SU-DHL-6 (cell line): Measurements from ENCODE around the gene ARHGEF11.

Experiments
- H2AFZ ChIP-seq: fragments of 200-600 bp; sonication (generic); 2 replicates; pipeline ENCODE4 v1.6.1; 2014; ENCODE audit warnings: low read depth, mild to moderate bottlenecking, moderate library complexity, mixed read lengths, antibody characterized with exemption, low read length; ENCODE audit not compliant: severe bottlenecking
- H3F3A ChIP-seq: fragments of 200-600 bp; shearing (Covaris generic); 2 replicates; pipeline ENCODE4 v1.6.0; 2016; ENCODE audit warnings: antibody characterized with exemption, mild to moderate bottlenecking; ENCODE audit not compliant: insufficient read depth
- H3K27ac ChIP-seq: fragments of 200-600 bp; sonication (generic); 2 replicates; pipeline ENCODE4 v1.5.1; 2016; ENCODE audit warnings: low read depth, mild to moderate bottlenecking, low read length, moderate library complexity, mixed read lengths
- H3K27me3 ChIP-seq: fragments of 200-600 bp; sonication (generic), shearing (Covaris generic); 2 replicates; pipeline ENCODE4 v1.6.0; 2014; ENCODE audit warnings: mild to moderate bottlenecking, low read length
- H3K36me3 ChIP-seq: fragments of 200-600 bp; sonication (generic); 2 replicates; pipeline ENCODE4 v1.6.1; 2014; ENCODE audit warnings: mild to moderate bottlenecking, low read length, mixed read lengths
- H3K4me2 ChIP-seq: fragments of 300-600, 200-600 bp; shearing (Covaris generic), sonication (generic); 2 replicates; pipeline ENCODE4 v1.6.0; 2014; ENCODE audit warnings: low read length, low read depth, mild to moderate bottlenecking; ENCODE audit not compliant: poor library complexity, severe bottlenecking
- H3K4me3 ChIP-seq: fragments of 200-600 bp; sonication (generic); 2 replicates; pipeline ENCODE4 v1.5.1; 2014; ENCODE audit warnings: antibody characterized with exemption, low read length, mild to moderate bottlenecking, mixed read lengths; ENCODE audit not compliant: insufficient read depth, poor library complexity, severe bottlenecking
- H3K79me2 ChIP-seq: fragments of 200-600 bp; sonication (generic); 2 replicates; pipeline ENCODE4 v1.6.1; 2014; ENCODE audit warnings: mild to moderate bottlenecking, low read length, moderate library complexity; ENCODE audit not compliant: insufficient read depth
- H3K9ac ChIP-seq: fragments of 200-600 bp; sonication (generic); 2 replicates; pipeline ENCODE4 v1.7.0; 2014; ENCODE audit warnings: mild to moderate bottlenecking, low read length
- H3K9me2 ChIP-seq: fragments of 200-600 bp; sonication (generic); replicated peaks from 2 replicates; pipeline ENCODE4 v1.6.1; 2014; ENCODE audit warnings: low read length; ENCODE audit not compliant: insufficient read depth
- H3K9me3 ChIP-seq: fragments of 200-600 bp; sonication (generic); 2 replicates; pipeline ENCODE4 v1.6.1; 2014; ENCODE audit warnings: low read length, mixed read lengths; ENCODE audit not compliant: insufficient read depth
- H4K20me1 ChIP-seq: fragments of 200-600 bp; sonication (generic); 2 replicates; pipeline ENCODE4 v1.6.1; 2014; ENCODE audit warnings: low read depth, mild to moderate bottlenecking, antibody characterized with exemption, low read length, moderate library complexity, mixed read lengths
- EZH2phosphoT487 ChIP-seq: fragments of 200-600 bp; sonication (generic), shearing (Covaris generic); conservative IDR thresholded peaks from 2 replicates; pipeline ENCODE4 v1.6.1; 2018; ENCODE audit warnings: mild to moderate bottlenecking, antibody characterized with exemption, low read length, moderate library complexity, mixed read lengths
- TF ChIP-seq, protein P1 (sequence below): fragments of 200-600 bp; sonication (generic); IDR thresholded peaks from one replicate; pipeline ENCODE4 v1.5.1; 2017; ENCODE audit warnings: antibody characterized with exemption, mild to moderate bottlenecking, low read length, moderate library complexity; ENCODE audit not compliant: insufficient read depth, poor library complexity, severe bottlenecking

Gene ARHGEF11

DNA sequence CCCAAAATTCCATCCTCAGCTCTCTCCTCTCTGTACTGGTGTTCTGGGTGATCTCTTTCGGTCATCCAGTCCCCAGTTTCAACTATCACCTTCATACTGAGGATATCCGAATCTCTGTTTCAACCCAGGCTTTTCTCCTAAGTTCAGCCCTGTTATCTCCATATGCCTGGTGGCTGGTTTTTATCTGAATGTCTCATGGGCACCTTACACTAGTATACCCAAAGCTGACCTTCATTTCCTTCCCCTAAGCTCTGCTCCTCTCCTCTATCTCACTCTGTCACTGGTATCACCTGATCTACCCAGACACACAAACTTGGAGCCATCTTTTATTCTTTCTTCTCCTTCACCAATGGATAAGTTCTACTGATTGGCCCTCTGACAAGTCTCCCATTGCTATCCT, 72.1 kb downstream of the ARHGEF11 start:
- Histone ChIP-seq H4K20me1 (no peaks in the 10 kb centered on the region), H3F3A (no peaks in the 10 kb centered on the region), H3K9me3 (no peaks in the 10 kb centered on the region), H2AFZ (no peak overlapping the region), H3K27ac (no peak overlapping the region), H3K4me3 (no peak overlapping the region), H3K9ac (no peak overlapping the region), H3K9me2 (no peaks in the 10 kb centered on the region), H3K36me3 (no peaks in the 10 kb centered on the region), H3K79me2 (no peaks in the 10 kb centered on the region), H3K27me3 (no peaks in the 10 kb centered on the region), H3K4me2 (no peak overlapping the region)
- TF ChIP-seq, protein P1, sequence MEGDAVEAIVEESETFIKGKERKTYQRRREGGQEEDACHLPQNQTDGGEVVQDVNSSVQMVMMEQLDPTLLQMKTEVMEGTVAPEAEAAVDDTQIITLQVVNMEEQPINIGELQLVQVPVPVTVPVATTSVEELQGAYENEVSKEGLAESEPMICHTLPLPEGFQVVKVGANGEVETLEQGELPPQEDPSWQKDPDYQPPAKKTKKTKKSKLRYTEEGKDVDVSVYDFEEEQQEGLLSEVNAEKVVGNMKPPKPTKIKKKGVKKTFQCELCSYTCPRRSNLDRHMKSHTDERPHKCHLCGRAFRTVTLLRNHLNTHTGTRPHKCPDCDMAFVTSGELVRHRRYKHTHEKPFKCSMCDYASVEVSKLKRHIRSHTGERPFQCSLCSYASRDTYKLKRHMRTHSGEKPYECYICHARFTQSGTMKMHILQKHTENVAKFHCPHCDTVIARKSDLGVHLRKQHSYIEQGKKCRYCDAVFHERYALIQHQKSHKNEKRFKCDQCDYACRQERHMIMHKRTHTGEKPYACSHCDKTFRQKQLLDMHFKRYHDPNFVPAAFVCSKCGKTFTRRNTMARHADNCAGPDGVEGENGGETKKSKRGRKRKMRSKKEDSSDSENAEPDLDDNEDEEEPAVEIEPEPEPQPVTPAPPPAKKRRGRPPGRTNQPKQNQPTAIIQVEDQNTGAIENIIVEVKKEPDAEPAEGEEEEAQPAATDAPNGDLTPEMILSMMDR: no peak
- no peak for TF ChIP-seq EZH2phosphoT487

DNA sequence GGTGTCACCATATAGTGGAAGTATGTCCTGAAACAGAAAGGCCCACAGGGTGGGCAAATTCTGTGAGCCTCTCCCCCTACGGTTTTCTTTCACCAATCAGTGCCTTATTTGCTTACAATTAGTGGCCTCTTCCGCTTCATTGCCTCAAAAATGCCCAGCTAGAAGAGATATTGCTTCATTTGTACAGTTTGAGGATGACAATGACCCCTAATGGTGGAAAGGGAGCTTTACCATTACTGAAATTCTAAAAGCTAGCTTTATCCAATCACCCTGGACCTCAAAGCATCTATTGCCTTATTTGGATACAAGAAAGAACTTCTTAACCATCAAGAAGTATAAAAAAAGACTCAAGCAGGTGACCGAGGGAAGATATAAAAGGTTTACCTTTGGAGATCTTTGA, 75.5 kb downstream of the ARHGEF11 start:
- Histone ChIP-seq H3K9me2 (no peaks in the 10 kb centered on the region), H3K36me3 (no peaks in the 10 kb centered on the region), H3K9me3 (no peaks in the 10 kb centered on the region), H3K79me2 (no peaks in the 10 kb centered on the region), H3K4me3 (no peak overlapping the region), H3K27ac (no peak overlapping the region), H3F3A (no peaks in the 10 kb centered on the region), H4K20me1 (no peaks in the 10 kb centered on the region), H3K4me2 (no peak overlapping the region), H2AFZ (no peak overlapping the region), H3K9ac (no peak overlapping the region), H3K27me3 (no peaks in the 10 kb centered on the region)
- no peak for TF ChIP-seq EZH2phosphoT487
- TF ChIP-seq, protein P1: no peak

DNA sequence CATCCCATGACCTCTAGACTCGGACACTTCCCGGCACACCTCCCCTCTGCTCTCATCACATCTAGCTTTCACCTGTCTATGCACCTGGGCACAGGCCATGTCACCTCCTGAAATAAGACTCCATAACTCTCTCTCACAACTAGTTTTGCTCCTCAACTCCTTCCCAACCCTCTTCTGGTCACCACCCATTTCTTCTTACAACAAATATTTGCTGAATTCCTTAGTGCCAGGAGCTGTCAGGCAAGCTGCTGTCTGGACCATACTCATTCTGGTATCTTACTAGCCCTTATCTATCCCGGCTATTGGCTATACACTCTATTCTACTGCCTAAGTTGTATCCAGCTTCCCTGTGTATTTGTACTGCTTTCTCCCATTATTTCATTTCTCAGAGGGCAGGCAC, 76.0 kb downstream of the ARHGEF11 start:
- Histone ChIP-seq H3K9me2 (no peaks in the 10 kb centered on the region), H3F3A (no peaks in the 10 kb centered on the region), H3K27ac (no peak overlapping the region), H3K9ac (no peak overlapping the region), H4K20me1 (no peaks in the 10 kb centered on the region), H3K9me3 (no peaks in the 10 kb centered on the region), H3K4me2 (no peak overlapping the region), H2AFZ (no peak overlapping the region), H3K4me3 (no peak overlapping the region), H3K27me3 (no peaks in the 10 kb centered on the region), H3K79me2 (no peaks in the 10 kb centered on the region), H3K36me3 (no peaks in the 10 kb centered on the region)
- TF ChIP-seq, protein P1: no peak
- no peak for TF ChIP-seq EZH2phosphoT487
